ENCODE results near the gene TARBP2.

TARBP2 gene

DNA sequence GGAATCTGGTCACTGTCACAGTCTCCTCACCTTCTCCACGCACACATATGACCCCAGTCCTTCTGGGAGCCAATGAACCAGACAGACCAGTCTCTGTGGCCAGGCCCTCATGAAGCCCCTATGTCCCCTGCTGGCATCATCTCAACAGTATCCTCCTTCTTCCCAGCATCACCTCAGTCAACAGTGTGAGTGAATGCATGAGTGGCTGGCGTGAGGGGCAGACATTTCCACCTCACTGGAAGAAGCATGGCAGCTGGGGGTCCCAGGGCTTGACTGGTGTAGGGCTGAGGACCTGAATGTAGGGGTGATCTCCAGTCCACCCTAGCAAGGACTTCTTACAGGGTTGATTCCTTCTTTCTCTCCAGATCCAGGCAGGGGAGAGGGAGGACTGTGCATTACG lies 3.6 kb upstream of the TARBP2 start:
- DNase-seq: no peak

DNA sequence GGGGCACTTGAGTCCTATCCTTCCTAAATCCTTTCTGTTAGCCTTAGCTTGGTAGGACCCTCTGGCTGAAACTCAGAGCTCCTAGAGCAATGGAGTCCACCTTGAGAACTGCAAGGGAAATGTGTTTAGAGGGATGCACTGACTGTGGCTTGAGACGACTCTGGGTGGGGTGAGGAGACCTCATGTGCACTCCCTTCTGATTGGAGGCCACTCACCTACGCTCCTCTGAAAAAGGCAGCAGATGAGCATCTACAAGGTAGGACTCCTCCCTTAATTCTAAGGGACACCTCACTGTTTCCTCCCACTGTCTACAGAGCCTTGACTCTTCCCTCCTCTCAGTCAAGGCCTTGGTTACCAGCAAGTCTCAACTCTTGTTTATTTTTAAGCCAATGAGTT lies 2.9 kb upstream of the TARBP2 start:
- DNase-seq: no peak

DNA sequence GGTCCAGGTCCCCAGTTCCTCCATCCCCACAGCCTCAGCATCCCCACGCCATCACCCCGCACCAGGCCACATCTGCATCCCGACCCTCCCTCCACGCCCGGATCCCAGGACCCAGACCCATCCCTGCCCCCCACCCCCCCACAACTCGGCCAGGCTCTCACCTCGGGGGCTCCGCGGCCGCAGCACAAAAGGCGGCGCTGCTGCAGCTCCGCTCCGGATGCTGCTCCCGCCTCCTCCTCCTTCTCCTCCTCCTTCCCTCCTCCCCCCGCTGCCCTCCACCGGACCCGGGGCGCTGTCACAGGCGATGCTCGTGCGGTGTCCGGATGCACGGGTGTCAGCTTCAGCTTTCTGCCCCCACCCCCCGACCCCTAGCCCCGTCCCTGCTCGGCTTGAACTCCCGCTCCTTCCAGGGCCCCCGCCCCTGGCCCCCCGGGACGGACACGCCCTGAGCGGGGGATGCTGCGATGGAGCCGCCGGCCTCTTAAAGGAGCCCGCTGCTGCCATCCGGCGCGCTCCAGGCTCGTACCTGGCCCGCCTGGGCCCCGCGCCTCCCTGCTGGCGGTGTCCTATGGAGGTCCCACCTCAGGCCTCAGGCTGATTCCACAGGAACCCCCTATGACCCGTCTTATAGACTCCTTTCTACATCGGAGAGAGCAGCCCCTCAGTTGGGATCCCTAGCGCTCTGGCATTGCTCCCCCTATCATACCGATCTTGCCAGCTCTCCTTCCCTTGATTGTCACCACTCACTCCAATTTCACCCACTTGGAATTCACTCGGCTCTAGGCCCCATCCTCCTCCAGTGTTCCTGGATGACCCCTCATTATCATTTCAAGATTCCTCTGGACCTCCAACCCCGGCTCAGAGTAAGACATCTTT lies 1.6 kb upstream of the TARBP2 start, which contains the start of gene MAP3K12:
MAP3K12 (minus strand) TSS at position 193 of the 876 bp plus-strand sequence. CDS start 12,067 bp downstream, outside the sequence.
- no peak for DNase-seq

DNA sequence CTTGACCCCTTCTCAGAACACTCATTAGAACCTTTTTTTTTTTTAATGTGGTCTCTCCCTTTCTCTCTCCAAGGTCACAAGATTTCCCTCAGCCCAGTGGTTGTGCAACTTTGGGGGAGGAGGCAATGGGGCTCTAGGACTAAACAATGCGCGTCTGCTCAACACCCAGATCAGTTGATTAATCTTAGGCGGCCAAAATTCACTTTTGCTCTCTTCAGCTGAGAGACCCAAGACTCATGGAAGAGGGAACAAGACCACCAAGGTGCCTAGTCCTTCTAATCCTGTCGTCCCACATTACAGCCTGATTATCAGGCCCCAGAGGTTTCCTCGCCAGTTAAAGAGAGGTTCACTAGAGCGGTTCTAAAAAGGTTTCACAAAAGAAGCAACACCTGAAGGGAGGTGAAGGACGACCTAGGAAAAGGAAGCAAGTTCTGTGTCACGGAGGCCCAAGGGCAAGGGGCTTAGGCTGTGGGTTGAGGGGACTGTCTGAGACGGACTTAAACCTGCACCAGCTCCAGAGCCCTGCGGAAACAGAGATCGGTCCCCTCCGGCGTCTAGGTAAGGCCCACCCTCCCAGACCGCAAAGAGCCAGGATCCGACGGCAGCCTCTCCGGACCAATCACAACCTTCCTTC lies 824 bp upstream of the TARBP2 start:
- no peak for DNase-seq

DNA sequence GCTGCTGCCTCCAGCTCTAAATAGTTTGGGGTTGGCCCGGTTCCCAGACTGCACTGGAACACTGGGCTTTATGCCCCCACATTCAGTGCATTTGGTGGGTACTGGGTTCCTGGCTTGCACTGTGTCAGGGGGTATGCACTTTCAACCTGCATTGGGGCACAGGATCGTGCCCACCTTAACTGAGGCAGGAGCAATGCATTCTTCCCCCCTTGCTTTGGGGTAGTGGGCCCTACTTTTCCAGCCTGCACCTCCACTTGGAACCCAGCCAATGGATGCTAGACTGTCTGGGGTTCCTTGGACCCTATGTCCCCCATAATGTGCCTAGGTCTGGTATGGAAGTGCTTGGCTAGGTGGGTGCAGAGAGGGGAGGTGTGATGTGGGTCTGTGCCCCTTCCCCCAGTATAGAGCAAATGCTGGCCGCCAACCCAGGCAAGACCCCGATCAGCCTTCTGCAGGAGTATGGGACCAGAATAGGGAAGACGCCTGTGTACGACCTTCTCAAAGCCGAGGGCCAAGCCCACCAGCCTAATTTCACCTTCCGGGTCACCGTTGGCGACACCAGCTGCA lies 615 bp downstream of the TARBP2 start:
- DNase-seq: no peak

DNA sequence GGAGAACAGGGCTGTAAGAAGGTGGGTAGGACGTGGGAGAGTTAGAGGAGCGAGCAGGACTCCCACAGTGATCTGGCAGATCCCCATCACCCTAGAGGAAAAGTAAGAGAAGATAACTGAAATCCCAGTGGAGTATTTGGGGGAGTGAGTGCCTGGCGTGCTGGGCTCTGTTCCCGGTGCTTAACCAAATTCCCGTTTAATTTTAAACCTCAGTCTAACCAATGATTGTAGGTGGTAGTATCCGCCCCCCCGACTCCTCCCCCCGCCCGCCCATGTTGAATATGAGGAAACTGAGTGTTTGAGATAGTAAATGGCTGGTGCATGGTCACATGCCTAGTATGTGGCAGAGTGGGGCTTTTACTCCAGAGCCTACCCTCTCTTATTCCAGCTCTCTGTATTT lies 1.2 kb downstream of the TARBP2 start:
- DNase-seq: no peak

DNA sequence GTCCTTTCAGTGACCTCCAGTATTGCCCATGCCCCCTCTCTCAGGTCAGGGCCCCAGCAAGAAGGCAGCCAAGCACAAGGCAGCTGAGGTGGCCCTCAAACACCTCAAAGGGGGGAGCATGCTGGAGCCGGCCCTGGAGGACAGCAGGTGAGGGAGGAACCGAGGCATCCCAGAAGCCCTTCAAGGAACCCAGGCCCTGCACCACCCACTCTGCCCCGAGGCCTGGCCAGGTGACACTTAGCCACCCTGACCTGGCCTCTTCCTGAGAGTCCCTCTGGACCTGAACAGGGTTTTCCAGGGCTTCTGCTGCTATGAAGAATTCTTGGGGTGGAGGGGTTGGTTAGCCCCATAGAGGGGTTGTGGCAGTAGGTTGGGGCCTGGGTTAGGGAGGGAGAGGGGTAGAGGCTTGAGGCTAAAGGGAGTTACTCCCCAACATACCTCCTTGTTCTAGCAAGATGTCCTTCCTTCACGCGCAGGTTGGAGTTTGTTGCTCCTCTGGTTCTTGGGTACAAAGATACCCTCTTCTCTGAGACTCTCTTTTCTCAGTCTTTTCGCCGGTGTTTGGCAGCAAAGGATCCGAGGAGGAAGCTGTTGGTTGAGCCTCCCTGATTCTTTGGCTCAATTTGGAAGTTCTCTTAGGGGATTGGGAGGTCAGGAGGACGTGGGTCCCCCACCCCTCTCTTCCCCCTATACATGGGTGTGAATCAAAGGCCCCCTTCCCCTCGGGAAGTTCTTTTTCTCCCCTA lies 2.1 kb downstream of the TARBP2 start:
- DNase-seq: no peak

DNA sequence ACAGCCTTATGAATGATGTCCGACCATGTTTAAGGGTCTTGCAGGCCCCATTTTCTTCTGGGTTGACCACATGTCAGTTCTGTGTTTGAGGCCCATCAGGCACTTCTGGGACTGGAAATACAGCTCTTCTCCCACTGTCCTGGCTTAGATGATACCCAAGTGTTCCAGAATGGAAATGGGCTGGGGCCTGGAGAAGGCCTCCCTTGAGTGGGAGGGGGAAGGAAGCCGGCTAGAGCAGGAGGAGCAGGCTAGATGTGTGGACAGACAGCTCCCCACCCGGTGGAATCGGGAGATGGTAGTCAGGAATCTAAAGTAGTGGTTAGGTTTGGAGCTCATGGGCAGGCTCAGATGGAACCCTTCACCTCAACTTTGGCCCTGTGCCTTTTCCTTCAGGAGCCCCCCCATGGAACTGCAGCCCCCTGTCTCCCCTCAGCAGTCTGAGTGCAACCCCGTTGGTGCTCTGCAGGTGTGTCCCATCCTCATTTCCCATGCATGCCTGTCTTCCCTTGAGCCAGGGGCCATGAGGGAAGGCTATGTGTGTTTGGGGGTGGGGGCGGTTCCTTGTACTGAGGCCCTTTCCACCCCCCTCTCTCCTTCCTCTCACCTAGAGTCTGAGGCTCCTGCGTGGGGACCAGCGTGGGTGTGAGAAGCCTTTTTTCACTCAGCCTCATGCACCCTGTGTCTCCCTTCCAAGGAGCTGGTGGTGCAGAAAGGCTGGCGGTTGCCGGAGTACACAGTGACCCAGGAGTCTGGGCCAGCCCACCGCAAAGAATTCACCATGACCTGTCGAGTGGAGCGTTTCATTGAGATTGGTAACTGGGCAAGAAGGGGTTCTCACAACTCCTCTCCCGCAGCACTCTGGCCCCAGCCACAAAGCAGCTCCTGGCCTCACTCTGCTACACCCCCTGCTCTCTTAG lies 3.2 kb downstream of the TARBP2 start:
- no peak for DNase-seq

DNA sequence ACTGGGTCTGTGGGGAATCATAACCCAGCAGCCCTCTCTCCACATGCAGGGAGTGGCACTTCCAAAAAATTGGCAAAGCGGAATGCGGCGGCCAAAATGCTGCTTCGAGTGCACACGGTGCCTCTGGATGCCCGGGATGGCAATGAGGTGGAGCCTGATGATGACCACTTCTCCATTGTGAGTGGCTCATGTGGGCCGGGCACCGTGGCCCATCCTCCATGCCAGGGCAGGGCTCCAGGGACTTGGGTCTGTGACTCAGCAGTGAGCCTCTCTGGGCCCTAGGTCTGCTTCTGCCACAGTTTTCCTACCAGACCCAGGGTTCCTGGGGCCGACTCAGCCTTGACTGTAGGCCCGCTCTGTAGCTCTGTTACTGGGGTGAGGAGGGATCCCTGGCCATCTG lies 4.0 kb downstream of the TARBP2 start:
- DNase-seq: no peak

DNA sequence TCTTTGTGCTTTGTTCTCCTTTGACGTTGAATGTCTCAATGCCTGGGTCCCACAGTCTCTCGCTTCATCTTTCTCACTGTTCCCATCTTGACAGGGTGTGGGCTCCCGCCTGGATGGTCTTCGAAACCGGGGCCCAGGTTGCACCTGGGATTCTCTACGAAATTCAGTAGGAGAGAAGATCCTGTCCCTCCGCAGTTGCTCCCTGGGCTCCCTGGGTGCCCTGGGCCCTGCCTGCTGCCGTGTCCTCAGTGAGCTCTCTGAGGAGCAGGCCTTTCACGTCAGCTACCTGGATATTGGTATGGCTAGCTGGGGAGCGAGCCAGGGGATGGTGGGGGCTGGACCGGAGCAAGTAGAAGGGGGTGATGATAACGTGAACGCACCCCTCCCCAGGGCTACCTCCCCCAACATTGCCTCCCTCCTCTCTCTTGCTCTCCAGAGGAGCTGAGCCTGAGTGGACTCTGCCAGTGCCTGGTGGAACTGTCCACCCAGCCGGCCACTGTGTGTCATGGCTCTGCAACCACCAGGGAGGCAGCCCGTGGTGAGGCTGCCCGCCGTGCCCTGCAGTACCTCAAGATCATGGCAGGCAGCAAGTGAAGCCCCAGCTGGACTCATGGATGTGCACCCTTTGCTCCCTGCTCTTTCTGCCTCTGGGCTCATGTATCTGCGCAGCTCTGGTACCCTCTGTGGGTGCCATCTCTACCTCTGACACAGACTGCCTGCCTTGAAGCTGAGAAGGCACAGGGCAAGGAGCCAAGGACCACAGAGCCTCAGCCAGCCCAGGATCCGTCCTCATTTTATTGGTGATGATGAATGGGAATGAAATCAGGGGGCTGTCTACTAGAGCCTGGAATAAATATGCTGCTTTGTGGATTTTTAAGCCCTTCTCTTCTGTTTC lies 4.7 kb downstream of the TARBP2 start:
- no peak for DNase-seq

DNA sequence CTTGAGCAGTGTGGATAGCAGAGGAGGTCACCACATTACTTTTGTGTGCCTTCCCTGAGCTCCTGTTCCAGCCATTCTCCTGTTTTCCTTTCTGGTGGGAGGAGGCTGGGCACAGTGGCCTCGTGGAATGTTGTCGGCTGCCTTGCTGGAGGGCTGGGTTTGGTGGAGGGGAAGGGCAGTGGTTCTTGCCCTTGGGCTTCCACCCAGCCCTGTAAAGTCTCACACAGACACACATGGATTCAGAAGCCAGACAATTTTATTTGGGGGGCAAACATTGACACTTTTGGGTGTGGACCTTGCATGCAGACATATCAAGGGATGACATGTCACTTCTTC lies 5.3 kb downstream of the TARBP2 start:
- no peak for DNase-seq

DNA sequence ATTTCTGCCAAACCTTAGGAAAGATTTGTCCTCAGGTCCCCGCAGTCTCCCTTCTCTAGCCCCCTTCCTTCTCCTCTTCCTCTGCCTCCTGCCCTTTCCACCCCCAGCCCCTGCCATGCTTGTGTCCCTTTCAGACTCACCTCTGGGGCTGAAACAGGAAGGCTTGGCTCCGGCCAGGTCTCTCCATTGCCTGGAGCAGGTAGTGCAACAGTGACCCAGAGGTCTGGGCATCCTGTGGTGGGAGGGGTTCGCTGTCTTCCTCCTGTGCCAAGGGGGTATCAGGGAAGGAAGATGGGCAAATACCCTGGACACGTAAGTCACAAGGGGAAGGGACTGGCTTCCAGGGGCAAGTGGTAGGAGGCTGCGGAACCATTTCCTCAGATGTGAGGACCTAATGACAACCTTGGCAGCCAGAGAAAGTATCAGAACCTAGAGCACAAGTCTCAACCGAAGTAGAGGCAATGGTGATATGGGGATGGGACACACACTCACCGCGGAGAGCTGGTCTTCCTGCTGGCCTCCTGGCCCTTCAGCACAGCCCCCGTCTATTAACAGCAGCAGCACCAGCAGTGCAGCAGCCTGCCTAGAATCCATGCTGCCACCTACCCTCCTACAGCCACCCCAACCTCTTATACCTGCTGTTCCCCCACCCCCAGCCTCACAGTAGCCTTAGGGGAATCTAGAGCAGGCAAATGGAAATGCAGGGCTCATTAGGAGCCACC lies 6.0 kb downstream of the TARBP2 start, which contains the start of gene NPFF:
NPFF (minus strand) TSS at position 604 of the 722 bp plus-strand sequence; CDS start at position 594, 10 bp downstream.
- no peak for DNase-seq

DNA sequence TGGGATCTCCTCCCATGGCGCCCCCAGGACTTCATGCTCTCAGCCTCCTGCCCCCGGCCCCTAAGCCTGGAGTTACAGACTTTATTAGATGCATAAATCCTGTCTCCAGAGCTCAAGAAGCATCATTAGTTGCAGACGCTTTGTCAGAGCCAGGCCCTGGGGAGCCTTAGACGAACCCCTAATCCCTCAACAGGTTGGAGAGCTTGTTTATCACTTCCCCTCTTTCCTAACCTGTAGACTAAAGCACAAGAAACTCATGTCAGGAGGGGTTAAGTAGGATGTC lies 6.5 kb downstream of the TARBP2 start:
- DNase-seq: no peak

DNA sequence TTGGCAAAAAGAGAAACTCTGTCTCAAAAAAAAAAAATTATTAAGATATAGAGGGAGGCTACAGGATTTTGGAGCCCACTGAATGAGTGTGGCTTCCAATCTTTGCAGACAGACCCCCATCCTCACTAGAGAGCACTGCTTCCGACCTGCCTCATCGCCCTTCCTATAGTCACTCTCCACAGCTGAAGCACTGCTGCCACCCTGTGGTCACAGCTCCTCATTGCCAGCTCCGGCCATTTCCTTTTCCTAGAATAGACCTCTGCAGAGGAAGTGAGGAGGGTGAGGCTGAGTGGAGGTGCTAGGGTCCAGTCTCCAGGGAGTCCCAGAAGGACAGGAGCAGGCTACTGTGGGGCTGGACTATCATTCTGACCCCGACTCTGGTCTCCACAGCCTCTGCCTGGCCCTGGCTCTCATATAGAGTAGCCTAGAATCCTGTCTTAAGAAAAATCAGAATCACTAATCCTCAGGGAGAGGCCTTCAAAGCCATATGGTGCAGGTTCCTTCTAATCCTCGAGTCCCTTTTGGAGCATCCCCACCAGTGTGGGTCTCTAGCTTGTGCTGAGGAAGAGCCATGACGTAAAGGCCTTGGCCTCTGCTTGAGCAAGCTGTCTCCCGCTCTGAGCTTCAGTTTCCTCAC lies 7.6 kb downstream of the TARBP2 start:
- DNase-seq: peak; percentile 57

DNA sequence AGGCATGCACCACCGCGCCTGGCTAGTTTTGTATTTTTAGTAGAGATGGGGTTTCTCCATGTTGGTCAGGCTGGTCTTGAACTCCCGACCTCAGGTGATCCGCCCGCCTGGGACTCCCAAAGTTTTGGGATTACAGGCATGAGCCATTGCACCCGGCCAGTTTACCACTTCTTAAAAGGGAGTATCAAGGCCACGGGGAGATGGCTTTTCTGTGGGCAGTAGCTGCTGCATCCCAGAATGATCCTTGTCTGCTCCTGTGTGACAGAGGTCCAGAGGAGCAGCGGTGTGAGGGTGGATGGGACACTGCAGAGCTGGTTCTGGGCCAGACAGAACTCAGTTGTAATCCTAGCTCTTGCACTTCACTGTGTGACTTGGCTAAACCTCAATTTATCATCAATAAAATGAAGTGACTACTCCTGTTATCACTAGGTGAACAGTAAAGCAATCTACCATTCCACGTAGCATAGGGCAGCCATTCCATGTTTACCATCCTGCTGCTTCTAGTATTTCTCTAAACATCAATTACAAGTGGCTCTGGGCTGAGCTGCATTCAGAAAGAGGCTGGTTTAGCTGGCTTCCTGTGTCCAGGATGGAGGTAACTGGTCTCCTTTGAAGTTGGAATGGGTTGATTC lies 9.2 kb downstream of the TARBP2 start:
- no peak for DNase-seq

DNA sequence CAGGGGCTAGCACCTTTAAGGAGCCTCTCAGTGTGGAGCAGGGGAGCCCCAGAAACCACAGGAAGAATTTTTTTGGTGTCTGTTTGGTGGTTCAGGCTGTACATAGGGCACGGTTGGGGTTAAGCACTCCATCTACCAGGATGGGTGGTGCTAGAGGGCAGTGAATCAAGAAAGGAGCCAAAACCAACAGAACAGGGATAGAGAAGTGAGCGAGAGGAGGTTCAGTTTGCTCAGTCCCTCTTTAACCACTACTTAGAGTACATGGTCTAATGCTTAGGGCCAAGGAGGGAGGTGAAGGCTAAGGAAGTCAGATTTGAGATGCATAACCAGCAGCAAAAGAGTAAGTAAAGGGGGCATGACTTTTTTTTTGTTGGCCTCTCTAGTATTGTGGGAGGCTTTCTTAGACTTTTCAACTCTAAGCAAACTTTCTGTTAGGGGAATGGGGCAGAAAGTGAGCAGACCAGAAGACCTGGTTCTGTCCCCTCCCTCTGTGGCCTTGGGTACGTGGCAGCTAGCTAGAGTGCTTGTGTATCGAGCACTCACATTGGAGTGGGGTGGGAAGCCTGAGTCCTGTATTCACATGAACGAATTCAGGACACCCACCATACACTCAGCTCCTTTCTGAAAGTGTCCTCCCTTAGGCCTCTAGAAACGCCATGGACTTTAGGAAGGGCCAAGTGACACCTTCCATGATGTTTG lies 12.8 kb downstream of the TARBP2 start:
- DNase-seq: no peak

DNA sequence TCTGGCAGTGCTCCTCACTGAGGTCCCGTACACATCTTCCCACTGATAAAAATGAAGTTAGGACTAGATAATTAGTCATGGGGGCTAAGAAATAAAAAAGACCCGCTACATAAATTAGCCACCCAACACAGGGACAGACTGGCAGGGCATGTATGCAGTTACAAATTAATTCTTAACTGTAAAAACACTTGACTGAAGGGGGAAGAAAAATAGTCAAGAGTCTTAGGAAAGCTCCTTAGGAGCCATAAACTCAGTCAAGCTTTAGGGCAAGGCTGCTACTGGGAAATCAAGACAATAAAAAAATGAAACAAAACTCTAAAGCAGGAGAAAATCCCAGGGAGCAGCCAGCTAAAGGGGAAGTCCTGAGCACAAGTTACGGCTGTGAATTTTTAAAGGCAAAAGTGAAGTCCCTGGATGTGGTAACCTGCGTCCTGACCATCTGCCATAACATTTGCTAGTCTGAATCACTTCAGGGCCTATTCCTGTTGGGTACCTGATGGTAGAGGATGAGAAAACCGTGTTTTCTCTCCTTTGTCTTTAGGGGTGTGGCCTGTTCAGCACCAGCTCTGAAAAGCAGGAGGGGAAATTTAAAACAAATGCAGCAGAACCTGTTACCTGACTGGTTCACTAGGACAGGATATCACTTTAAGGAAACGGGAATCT lies 13.7 kb downstream of the TARBP2 start:
- no peak for DNase-seq

DNA sequence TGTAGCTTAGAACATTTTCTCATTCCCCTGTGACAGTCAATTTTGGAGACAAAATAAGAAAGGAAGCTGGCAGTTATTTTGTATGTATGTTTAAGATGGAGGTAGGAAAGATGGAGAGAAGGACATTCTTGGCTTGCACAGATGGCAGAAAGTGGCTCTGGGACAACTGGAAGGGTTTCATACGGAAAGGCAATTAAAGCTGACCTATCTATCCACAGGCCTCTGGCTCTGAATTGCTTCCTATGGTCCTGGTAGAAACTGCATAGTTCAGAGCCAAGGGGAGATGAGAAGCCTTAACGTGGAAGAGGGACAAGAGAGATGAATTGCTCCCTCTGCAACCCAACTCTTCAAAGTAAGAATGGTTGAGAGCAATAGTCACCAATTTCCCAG lies 14.2 kb downstream of the TARBP2 start:
- DNase-seq: no peak
